Activated CD8-positive, alpha-beta memory T cell treated with anti-CD3 and anti-CD28 coated beads for 1 hour (primary cell): ENCODE data around the gene NABP1.
A peak's percentile ranks its signal among the peaks of the same experiment; 100 is the strongest.

Source experiments
- DNase-seq, 2 donors: peaks; one replicate each; pipeline ENCODE4 v3.0.0-alpha.2; 2020; ENCODE audit warnings: low read depth in 1 of 2; ENCODE audit errors: extremely low read depth in 1 of 2

NABP1 gene

GRCh38 chr2:191678437-191679100, 633 bp downstream of the NABP1 start:
- DNase-seq = peak in 1 of 2 donors; percentile 30

- no peak for DNase-seq
Observed at GRCh38 chr2:191679818-191680600, 2.1 kb downstream of the NABP1 start.

GRCh38 chr2:191680639-191681038, 2.7 kb downstream of the NABP1 start:
- no peak for DNase-seq

GRCh38 chr2:191682126-191682525, 4.2 kb downstream of the NABP1 start:
- DNase-seq = no peak

GRCh38 chr2:191686066-191686465, 8.1 kb downstream of the NABP1 start:
- no peak for DNase-seq

GRCh38 chr2:191686729-191687128, 8.8 kb downstream of the NABP1 start:
- no peak for DNase-seq

GRCh38 chr2:191687867-191688266, 9.9 kb downstream of the NABP1 start:
- DNase-seq = no peak

GRCh38 chr2:191688934-191689695, 11.2 kb downstream of the NABP1 start:
- no peak for DNase-seq

- no peak for DNase-seq
Observed at GRCh38 chr2:191690327-191690726, 12.4 kb downstream of the NABP1 start.

- no peak for DNase-seq
Observed at GRCh38 chr2:191691016-191691735, 13.2 kb downstream of the NABP1 start.

- DNase-seq = no peak
Observed at GRCh38 chr2:191691898-191692297, 14.0 kb downstream of the NABP1 start.

- no peak for DNase-seq
Observed at GRCh38 chr2:191692502-191693115, 14.7 kb downstream of the NABP1 start.

GRCh38 chr2:191693166-191693565, 15.2 kb downstream of the NABP1 start:
- DNase-seq = no peak

- DNase-seq = no peak
Observed at GRCh38 chr2:191693778-191694177, 15.8 kb downstream of the NABP1 start.

GRCh38 chr2:191696001-191696400, 18.1 kb downstream of the NABP1 start:
- no peak for DNase-seq

- DNase-seq = no peak
Observed at GRCh38 chr2:191696966-191697365, 19.0 kb downstream of the NABP1 start.

- no peak for DNase-seq
Observed at GRCh38 chr2:191697870-191698269, 19.9 kb downstream of the NABP1 start.

GRCh38 chr2:191699341-191699945, 21.5 kb downstream of the NABP1 start:
- DNase-seq = no peak

GRCh38 chr2:191701029-191701428, 23.1 kb downstream of the NABP1 start:
- no peak for DNase-seq

- no peak for DNase-seq
Observed at GRCh38 chr2:191701696-191702095, 23.8 kb downstream of the NABP1 start.
